ENCODE measurements around the gene LACRT. TPM values are rescaled to one million over a fixed set of nuclear protein-coding genes. Genes with fewer than 3 reads are reported as not detected.

Gene LACRT
- total and polyA plus RNA-seq, 9 of the 15 experiments (the other 6 are each of a cell fraction or from before 2014, with no cell fraction given): not detected

DNA sequence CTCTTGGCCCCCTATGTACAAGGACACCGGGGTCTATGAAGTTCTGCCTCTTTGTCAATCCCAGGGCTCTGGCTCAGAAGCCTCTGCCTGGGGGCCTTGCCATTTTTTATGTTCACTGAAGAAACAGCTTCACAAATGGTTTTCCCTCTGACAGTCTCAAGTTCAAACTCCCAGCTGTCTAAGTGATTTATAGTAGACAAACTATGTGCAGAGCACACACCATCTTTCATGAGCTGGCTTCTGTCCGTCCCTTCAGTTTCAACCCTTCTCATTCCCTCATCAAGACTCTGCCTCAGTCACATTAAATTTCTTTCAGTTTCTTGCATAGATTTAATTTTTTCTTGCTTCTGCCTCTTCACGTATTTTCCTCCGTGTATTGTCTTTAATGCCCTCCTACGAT, 16.2 kb upstream of the LACRT start:
- POLR2A ChIA-PET: interaction anchor here (0.7 kb wide), 1 partner anchor 1055 kb away, joined by 3 read pairs; no protein-coding TSS in a partner anchor
- in situ Hi-C loops (cut with MboI): no loop called here
- no peak for ATAC-seq

More for the DNA sequence above, 16.2 kb upstream of the LACRT start:
- no peak overlapping the region for H3K9ac ChIP-seq (ENCODE audit: insufficient read depth in 1 of 2, low read depth in 2 of 2, low read length in 2 of 2)
- FAIRE-seq: no peak
- no peaks in the 10 kb centered on the region for H3K4me1 ChIP-seq (replicated peaks in 1 of 2; ENCODE audit: control insufficient read depth in 2 of 2, insufficient read depth in 2 of 2, low read length in 2 of 2)
- intact Hi-C loops (cut with micrococcal nuclease): no loop called here
- no TSS peak for BruUV-seq (replicated peaks)
- H4K20me1 ChIP-seq (replicated peaks; ENCODE audit: control insufficient read depth, insufficient read depth, low read length): no peaks in the 10 kb centered on the region
- WGBS (ENCODE audit: insufficient coverage, low coverage, missing lambda C conversion rate): 0% methylated on average over 5 of the region's 5 CpGs
- no peaks in the 10 kb centered on the region for H3K79me2 ChIP-seq (ENCODE audit: control insufficient read depth, insufficient read depth, low read length)
- no peak overlapping the region for H3K27ac ChIP-seq (ENCODE audit: extremely low read depth, low read depth, low read length)
- no peak for DNase-seq (ENCODE audit: extremely low read depth in 1 of 4, low spot score in 3 of 4)
- CTCF ChIA-PET (ENCODE audit: low intra/inter-chr PET ratio): no interaction called here
- no peaks in the 10 kb centered on the region for H3K9me1 ChIP-seq (ENCODE audit: control insufficient read depth, insufficient read depth, low read length)
- no peak overlapping the region for H3K4me3 ChIP-seq
- H3K9me3 ChIP-seq (replicated peaks; ENCODE audit: control insufficient read depth, insufficient read depth, low read depth, low read length): no peaks in the 10 kb centered on the region
- H3K36me3 ChIP-seq (ENCODE audit: control insufficient read depth, insufficient read depth, low read length): no peaks in the 10 kb centered on the region
- H2AFZ ChIP-seq (ENCODE audit: low read depth, low read length): no peak overlapping the region
- H3K4me2 ChIP-seq (ENCODE audit: insufficient read depth, low read length): no peak overlapping the region
- TF ChIP-seq, protein P1, sequence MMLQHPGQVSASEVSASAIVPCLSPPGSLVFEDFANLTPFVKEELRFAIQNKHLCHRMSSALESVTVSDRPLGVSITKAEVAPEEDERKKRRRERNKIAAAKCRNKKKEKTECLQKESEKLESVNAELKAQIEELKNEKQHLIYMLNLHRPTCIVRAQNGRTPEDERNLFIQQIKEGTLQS (IDR thresholded peaks at IDR 0.05): no peak
- TF ChIP-seq, protein P1 (CRISPR knock-in tag; conservative IDR thresholded peaks at IDR 0.05): no peak
- peak; percentile 40 for TF ChIP-seq MEIS2 (IDR thresholded peaks at IDR 0.05; ENCODE audit: partially characterized antibody)
- no peak for TF ChIP-seq COPS2 (conservative IDR thresholded peaks at IDR 0.05)
- TF ChIP-seq, protein P2, sequence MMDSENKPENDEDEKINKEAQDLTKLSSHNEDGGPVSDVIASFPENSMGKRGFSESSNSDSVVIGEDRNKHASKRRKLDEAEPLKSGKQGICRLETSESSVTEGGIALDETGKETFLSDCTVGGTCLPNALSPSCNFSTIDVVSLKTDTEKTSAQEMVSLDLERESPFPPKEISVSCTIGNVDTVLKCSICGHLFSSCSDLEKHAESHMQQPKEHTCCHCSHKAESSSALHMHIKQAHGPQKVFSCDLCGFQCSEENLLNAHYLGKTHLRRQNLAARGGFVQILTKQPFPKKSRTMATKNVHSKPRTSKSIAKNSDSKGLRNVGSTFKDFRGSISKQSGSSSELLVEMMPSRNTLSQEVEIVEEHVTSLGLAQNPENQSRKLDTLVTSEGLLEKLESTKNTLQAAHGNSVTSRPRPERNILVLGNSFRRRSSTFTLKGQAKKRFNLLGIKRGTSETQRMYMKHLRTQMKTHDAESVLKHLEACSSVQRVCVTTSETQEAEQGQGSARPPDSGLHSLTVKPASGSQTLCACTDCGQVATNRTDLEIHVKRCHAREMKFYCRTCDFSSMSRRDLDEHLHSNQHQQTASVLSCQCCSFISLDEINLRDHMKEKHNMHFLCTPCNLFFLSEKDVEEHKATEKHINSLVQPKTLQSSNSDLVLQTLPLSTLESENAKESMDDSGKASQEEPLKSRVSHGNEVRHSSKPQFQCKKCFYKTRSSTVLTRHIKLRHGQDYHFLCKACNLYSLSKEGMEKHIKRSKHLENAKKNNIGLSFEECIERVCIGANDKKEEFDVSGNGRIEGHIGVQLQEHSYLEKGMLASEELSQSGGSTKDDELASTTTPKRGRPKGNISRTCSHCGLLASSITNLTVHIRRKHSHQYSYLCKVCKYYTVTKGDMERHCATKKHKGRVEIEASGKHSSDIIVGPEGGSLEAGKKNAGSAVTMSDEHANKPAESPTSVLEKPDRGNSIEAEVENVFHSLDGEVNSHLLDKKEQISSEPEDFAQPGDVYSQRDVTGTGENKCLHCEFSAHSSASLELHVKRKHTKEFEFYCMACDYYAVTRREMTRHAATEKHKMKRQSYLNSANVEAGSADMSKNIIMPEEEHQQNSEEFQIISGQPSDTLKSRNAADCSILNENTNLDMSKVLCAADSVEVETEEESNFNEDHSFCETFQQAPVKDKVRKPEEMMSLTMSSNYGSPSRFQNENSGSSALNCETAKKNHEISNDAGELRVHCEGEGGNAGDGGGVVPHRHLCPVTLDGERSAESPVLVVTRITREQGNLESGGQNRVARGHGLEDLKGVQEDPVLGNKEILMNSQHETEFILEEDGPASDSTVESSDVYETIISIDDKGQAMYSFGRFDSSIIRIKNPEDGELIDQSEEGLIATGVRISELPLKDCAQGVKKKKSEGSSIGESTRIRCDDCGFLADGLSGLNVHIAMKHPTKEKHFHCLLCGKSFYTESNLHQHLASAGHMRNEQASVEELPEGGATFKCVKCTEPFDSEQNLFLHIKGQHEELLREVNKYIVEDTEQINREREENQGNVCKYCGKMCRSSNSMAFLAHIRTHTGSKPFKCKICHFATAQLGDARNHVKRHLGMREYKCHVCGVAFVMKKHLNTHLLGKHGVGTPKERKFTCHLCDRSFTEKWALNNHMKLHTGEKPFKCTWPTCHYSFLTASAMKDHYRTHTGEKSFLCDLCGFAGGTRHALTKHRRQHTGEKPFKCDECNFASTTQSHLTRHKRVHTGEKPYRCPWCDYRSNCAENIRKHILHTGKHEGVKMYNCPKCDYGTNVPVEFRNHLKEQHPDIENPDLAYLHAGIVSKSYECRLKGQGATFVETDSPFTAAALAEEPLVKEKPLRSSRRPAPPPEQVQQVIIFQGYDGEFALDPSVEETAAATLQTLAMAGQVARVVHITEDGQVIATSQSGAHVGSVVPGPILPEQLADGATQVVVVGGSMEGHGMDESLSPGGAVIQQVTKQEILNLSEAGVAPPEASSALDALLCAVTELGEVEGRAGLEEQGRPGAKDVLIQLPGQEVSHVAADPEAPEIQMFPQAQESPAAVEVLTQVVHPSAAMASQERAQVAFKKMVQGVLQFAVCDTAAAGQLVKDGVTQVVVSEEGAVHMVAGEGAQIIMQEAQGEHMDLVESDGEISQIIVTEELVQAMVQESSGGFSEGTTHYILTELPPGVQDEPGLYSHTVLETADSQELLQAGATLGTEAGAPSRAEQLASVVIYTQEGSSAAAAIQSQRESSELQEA (IDR thresholded peaks at IDR 0.05; ENCODE audit: low read depth): no peak
- TF ChIP-seq, protein P3, sequence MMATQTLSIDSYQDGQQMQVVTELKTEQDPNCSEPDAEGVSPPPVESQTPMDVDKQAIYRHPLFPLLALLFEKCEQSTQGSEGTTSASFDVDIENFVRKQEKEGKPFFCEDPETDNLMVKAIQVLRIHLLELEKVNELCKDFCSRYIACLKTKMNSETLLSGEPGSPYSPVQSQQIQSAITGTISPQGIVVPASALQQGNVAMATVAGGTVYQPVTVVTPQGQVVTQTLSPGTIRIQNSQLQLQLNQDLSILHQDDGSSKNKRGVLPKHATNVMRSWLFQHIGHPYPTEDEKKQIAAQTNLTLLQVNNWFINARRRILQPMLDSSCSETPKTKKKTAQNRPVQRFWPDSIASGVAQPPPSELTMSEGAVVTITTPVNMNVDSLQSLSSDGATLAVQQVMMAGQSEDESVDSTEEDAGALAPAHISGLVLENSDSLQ (IDR thresholded peaks at IDR 0.05): 0 out of 2 replicates have a peak, but pooled peaks have one; percentile 24
- TF ChIP-seq, protein P4, sequence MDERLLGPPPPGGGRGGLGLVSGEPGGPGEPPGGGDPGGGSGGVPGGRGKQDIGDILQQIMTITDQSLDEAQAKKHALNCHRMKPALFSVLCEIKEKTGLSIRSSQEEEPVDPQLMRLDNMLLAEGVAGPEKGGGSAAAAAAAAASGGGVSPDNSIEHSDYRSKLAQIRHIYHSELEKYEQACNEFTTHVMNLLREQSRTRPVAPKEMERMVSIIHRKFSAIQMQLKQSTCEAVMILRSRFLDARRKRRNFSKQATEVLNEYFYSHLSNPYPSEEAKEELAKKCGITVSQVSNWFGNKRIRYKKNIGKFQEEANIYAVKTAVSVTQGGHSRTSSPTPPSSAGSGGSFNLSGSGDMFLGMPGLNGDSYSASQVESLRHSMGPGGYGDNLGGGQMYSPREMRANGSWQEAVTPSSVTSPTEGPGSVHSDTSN (CRISPR knock-in tag; IDR thresholded peaks at IDR 0.05; ENCODE audit: low read depth): no peak
- TF ChIP-seq, protein P4 (tag; conservative IDR thresholded peaks at IDR 0.05; ENCODE audit: low read depth): peak; percentile 32; the same call in 1 of the 2 replicates
- no peak for TF ChIP-seq SRSF9 (IDR thresholded peaks at IDR 0.05; ENCODE audit: borderline replicate concordance, low read depth, low read length)
- peaks cover 0 to 9% of the 10 kb centered on the region in 2 experiments; a peak in 3 of 5 replicates for H3K27me3 ChIP-seq (ENCODE audit: control insufficient read depth in 2 of 2, insufficient read depth in 2 of 2, low read length in 2 of 2)

All from K562 (cell line).